ENCODE measurements around the gene GRM4.

Gene GRM4

GRCh38 chr6:34037151-34037550 lies 108.7 kb downstream of the GRM4 start:
- no peak for DNase-seq (ENCODE audit: low read depth, low spot score)
- H3K4me3 ChIP-seq (ENCODE audit: low read length): no peak overlapping the region

GRCh38 chr6:34036357-34037069 lies 109.4 kb downstream of the GRM4 start:
- DNase-seq (ENCODE audit: low read depth, low spot score): no peak
- H3K4me3 ChIP-seq (ENCODE audit: low read length): no peak overlapping the region

- no peak overlapping the region for H3K4me3 ChIP-seq (ENCODE audit: low read length)
- no peak for DNase-seq (ENCODE audit: low read depth, low spot score)
Measured at GRCh38 chr6:34035704-34036356, 110.1 kb downstream of the GRM4 start.

GRCh38 chr6:34035161-34035560 lies 110.7 kb downstream of the GRM4 start:
- no peak for DNase-seq (ENCODE audit: low read depth, low spot score)
- H3K4me3 ChIP-seq (ENCODE audit: low read length): no peak overlapping the region

- H3K4me3 ChIP-seq (ENCODE audit: low read length): no peak overlapping the region
- DNase-seq (ENCODE audit: low read depth, low spot score): no peak
Measured at GRCh38 chr6:34032856-34033255, 113.0 kb downstream of the GRM4 start.

- no peak for DNase-seq (ENCODE audit: low read depth, low spot score)
- H3K4me3 ChIP-seq (ENCODE audit: low read length): no peak overlapping the region
Measured at GRCh38 chr6:34031625-34032383, 114.1 kb downstream of the GRM4 start.

- DNase-seq (ENCODE audit: low read depth, low spot score): peak; percentile 39
- no peak overlapping the region for H3K4me3 ChIP-seq (ENCODE audit: low read length)
Measured at GRCh38 chr6:34030831-34031624, 114.9 kb downstream of the GRM4 start.

GRCh38 chr6:34029489-34030280 lies 116.2 kb downstream of the GRM4 start:
- DNase-seq (ENCODE audit: low read depth, low spot score): no peak
- H3K4me3 ChIP-seq (ENCODE audit: low read length): no peak overlapping the region

- H3K4me3 ChIP-seq (ENCODE audit: low read length): no peak overlapping the region
- DNase-seq (ENCODE audit: low read depth, low spot score): no peak
Measured at GRCh38 chr6:34028691-34029360, 117.1 kb downstream of the GRM4 start.

GRCh38 chr6:34027939-34028441 lies 117.9 kb downstream of the GRM4 start:
- H3K4me3 ChIP-seq (ENCODE audit: low read length): no peak overlapping the region
- DNase-seq (ENCODE audit: low read depth, low spot score): no peak

GRCh38 chr6:34027445-34027936 lies 118.4 kb downstream of the GRM4 start:
- no peak overlapping the region for H3K4me3 ChIP-seq (ENCODE audit: low read length)
- DNase-seq (ENCODE audit: low read depth, low spot score): peak; percentile 29

- H3K4me3 ChIP-seq (ENCODE audit: low read length): no peak overlapping the region
- no peak for DNase-seq (ENCODE audit: low read depth, low spot score)
Measured at GRCh38 chr6:34025861-34026260, 120.0 kb downstream of the GRM4 start.

- H3K4me3 ChIP-seq (ENCODE audit: low read length): no peak overlapping the region
- no peak for DNase-seq (ENCODE audit: low read depth, low spot score)
Measured at GRCh38 chr6:34025112-34025807, 120.6 kb downstream of the GRM4 start.

- no peak for DNase-seq (ENCODE audit: low read depth, low spot score)
- H3K4me3 ChIP-seq (ENCODE audit: low read length): no peak overlapping the region
Measured at GRCh38 chr6:34022873-34023255, 123.0 kb downstream of the GRM4 start.

- H3K4me3 ChIP-seq (ENCODE audit: low read length): no peak overlapping the region
- no peak for DNase-seq (ENCODE audit: low read depth, low spot score)
Measured at GRCh38 chr6:34022250-34022872, 123.5 kb downstream of the GRM4 start.

- H3K4me3 ChIP-seq (ENCODE audit: low read length): no peak overlapping the region
- DNase-seq (ENCODE audit: low read depth, low spot score): no peak
Measured at GRCh38 chr6:34021554-34022190, 124.2 kb downstream of the GRM4 start.

Data from Jurkat, Clone E6-1 (cell line).